Neural crest cell (in vitro differentiated cells): Measurements from ENCODE around the gene EDEM1. TPM values are rescaled to one million over a fixed set of nuclear protein-coding genes. Genes with fewer than 3 reads are reported as not detected.
A peak's percentile ranks its signal among the peaks of the same experiment; 100 is the strongest.

Source experiments
- DNase-seq: peaks from one replicate; pipeline ENCODE4 v3.0.0; 2021; ENCODE audit warnings: low read depth, mixed read lengths, low spot score
- H3K27ac Mint-ChIP-seq: one replicate; pipeline ENCODE4 v1.8.0; 2021; ENCODE audit warnings: mild to moderate bottlenecking, mixed read lengths; ENCODE audit not compliant: unreplicated experiment
- H3K27me3 Mint-ChIP-seq: 2 replicates; pipeline ENCODE4 v1.8.0; 2021; ENCODE audit warnings: low read depth, mild to moderate bottlenecking, mixed read lengths
- H3K36me3 Mint-ChIP-seq: 2 replicates; pipeline ENCODE4 v1.8.0; 2021; ENCODE audit warnings: low read depth, mild to moderate bottlenecking, mixed read lengths
- H3K4me1 Mint-ChIP-seq: 2 replicates; pipeline ENCODE4 v1.8.0; 2021; ENCODE audit warnings: mixed read lengths
- H3K4me3 Mint-ChIP-seq: one replicate; pipeline ENCODE4 v1.8.0; 2021; ENCODE audit warnings: mild to moderate bottlenecking, mixed read lengths
- H3K9me3 Mint-ChIP-seq: 2 replicates; pipeline ENCODE4 v1.8.0; 2021; ENCODE audit warnings: mixed read lengths
- total RNA-seq: library from RNA; stranded (reverse); gene quantifications from 2 replicates; pipeline ENCODE4 v1.2.1, GENCODE V29; 2021
- TF ChIP-seq, protein P1 (sequence below): fragments of 200-600 bp; sonication (generic); conservative IDR thresholded peaks from 2 replicates; pipeline ENCODE4 v1.5.0; 2021; ENCODE audit warnings: antibody characterized with exemption, mild to moderate bottlenecking

EDEM1 gene
- total RNA-seq, 1 donor from 2014 or later: 21.2 TPM

DNA sequence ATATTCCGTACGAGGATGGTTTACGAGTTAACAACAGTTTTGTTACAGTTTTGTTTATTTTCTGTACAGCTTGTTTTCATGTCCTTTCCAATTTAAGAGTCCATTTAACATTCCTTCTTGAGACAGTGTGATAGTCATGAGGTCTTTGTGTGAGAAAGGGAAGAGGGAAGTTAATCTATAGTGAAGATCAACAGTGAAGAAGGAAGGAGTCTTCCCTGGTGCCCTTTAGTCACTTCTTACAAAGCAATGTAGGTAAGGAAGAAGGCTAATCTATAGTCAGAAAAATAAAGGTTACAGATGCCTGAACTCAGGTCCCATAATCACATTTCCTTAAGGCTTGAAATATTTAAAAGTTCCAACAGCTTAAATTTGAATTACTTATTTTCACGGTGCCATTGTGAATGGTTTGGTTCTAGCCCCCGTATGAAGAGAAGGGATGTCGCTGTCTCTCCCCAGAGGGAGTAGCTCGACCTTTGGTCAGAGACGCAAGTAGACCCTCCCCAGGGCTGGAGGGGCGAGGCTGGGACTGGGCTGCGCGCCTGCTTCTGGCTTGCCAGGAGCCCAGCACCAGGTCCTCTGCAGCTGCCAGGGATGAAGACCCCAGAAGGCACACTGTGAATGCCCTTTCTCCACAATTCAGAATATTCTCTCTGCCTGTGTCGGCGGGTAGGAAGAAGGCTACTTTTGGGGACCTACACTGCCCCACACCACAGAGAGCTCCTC, 34.9 kb downstream of the EDEM1 start:
- TF ChIP-seq, protein P1, sequence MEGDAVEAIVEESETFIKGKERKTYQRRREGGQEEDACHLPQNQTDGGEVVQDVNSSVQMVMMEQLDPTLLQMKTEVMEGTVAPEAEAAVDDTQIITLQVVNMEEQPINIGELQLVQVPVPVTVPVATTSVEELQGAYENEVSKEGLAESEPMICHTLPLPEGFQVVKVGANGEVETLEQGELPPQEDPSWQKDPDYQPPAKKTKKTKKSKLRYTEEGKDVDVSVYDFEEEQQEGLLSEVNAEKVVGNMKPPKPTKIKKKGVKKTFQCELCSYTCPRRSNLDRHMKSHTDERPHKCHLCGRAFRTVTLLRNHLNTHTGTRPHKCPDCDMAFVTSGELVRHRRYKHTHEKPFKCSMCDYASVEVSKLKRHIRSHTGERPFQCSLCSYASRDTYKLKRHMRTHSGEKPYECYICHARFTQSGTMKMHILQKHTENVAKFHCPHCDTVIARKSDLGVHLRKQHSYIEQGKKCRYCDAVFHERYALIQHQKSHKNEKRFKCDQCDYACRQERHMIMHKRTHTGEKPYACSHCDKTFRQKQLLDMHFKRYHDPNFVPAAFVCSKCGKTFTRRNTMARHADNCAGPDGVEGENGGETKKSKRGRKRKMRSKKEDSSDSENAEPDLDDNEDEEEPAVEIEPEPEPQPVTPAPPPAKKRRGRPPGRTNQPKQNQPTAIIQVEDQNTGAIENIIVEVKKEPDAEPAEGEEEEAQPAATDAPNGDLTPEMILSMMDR: no peak
- H3K36me3 Mint-ChIP-seq: peaks cover 3% of the 10 kb centered on the region
- no peak overlapping the region for H3K4me3 Mint-ChIP-seq
- no peak overlapping the region for H3K27ac Mint-ChIP-seq
- H3K4me1 Mint-ChIP-seq: peaks cover 4% of the 10 kb centered on the region
- H3K27me3 Mint-ChIP-seq: no peaks in the 10 kb centered on the region
- DNase-seq: no peak
- no peaks in the 10 kb centered on the region for H3K9me3 Mint-ChIP-seq

DNA sequence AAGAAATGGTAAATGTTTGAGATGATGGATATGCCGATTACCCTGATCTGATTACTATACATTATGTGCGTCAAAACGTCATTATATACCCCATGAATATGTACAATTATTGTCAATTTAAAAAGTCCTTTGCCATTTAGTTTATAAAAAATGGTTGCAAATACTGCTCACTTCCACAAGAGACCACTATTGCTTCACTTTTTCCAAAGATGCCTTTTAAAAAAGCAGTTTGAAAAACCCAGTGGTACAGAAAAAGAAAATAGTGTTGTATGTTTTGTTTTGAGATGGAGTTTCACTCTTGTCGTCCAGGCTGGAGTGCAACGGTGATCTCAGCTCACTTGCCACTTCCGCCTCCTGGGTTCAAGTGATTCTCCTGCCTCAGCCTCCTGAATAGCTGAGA, 39.3 kb downstream of the EDEM1 start:
- TF ChIP-seq, protein P1: peak; percentile 68
- DNase-seq: no peak
- H3K9me3 Mint-ChIP-seq: no peaks in the 10 kb centered on the region

DNA sequence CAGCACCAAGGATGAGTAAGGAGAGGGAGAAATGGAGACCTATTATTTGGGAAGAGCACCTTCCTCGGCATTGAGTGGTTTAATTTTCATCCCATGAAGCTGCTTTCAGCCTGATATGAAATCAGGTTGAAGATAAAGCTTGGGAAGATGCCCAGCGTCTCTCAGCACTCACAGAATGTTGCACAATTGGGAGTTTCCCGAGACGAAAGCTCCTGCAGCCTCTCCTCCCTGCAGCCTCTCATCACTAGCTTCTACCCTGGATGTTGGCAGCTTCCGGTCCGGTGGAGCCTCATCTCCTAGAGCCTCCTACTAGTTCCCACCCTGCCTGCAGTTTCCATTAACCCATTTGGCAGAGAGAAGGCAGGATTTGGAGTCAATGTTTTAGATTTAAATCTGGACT, 40.3 kb downstream of the EDEM1 start:
- Mint-ChIP-seq H3K9me3 (no peaks in the 10 kb centered on the region), H3K4me1 (no peaks in the 10 kb centered on the region), H3K4me3 (no peak overlapping the region), H3K36me3 (no peaks in the 10 kb centered on the region), H3K27me3 (no peaks in the 10 kb centered on the region), H3K27ac (no peak overlapping the region)
- TF ChIP-seq, protein P1: no peak
- no peak for DNase-seq

More for the DNA sequence above, 39.3 kb downstream of the EDEM1 start:
- no peaks in the 10 kb centered on the region for H3K4me1 Mint-ChIP-seq
- no peaks in the 10 kb centered on the region for H3K36me3 Mint-ChIP-seq
- H3K27me3 Mint-ChIP-seq: no peaks in the 10 kb centered on the region
- no peak overlapping the region for H3K4me3 Mint-ChIP-seq
- no peak overlapping the region for H3K27ac Mint-ChIP-seq

DNA sequence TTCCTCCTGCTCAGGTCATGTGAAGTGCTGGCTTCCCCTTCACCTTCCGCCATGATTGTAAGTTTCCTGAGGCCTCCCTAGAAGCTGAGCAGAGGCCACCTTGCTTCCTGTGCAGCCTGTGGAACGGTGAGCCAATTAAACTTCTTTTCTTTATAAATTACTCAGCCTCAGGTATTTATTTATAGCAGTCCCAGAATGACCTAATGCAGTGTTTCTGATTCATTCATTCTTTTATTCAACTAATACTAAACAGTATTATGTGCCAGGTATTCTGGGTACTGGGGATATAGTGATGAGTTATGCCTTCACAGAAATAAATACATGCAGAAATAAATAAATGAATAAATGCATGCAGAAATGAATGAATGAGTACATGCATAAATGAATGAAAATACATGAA, 41.9 kb downstream of the EDEM1 start:
- H3K36me3 Mint-ChIP-seq: no peaks in the 10 kb centered on the region
- H3K4me1 Mint-ChIP-seq: no peaks in the 10 kb centered on the region
- H3K9me3 Mint-ChIP-seq: no peaks in the 10 kb centered on the region
- no peak for DNase-seq
- H3K27ac Mint-ChIP-seq: no peak overlapping the region
- TF ChIP-seq, protein P1: no peak
- H3K27me3 Mint-ChIP-seq: no peaks in the 10 kb centered on the region
- H3K4me3 Mint-ChIP-seq: no peak overlapping the region

DNA sequence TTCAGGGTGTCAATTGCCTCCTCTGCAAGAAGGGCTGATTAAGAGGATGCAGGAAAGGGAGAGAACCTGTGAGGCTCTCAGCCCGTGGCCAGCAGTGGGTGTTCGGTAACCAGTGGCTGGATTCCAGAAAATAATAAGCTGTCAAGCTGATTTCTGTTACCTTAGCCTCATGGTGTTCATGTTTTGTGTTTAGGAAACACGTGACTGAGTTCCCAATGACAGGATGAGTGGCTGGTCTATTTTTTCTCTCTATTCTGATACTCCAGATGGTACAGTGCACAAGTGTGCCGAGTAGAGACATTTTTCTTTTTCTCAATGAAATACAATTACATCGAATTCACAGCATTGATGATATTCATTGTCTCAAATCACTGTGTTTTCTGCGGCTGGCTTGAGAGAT, 43.6 kb downstream of the EDEM1 start:
- TF ChIP-seq, protein P1: no peak
- H3K36me3 Mint-ChIP-seq: no peaks in the 10 kb centered on the region
- no peaks in the 10 kb centered on the region for H3K9me3 Mint-ChIP-seq
- no peaks in the 10 kb centered on the region for H3K27me3 Mint-ChIP-seq
- H3K27ac Mint-ChIP-seq: peak overlapping the region; percentile 20
- no peaks in the 10 kb centered on the region for H3K4me1 Mint-ChIP-seq
- no peak overlapping the region for H3K4me3 Mint-ChIP-seq
- no peak for DNase-seq
